Osteocyte (in vitro differentiated cells): ENCODE data around the gene ERI3. TPM values are rescaled to one million over a fixed set of nuclear protein-coding genes. Genes with fewer than 3 reads are reported as not detected.

Experiments
- DNase-seq: peaks from one replicate; pipeline ENCODE4 v3.0.0; 2021; ENCODE audit warnings: mixed read lengths; ENCODE audit not compliant: unreplicated experiment; ENCODE audit errors: extremely low spot score
- H3K27ac Mint-ChIP-seq: one replicate; pipeline ENCODE4 v1.8.0; 2021; ENCODE audit warnings: mild to moderate bottlenecking, mixed read lengths; ENCODE audit not compliant: unreplicated experiment
- H3K27me3 Mint-ChIP-seq: one replicate; pipeline ENCODE4 v1.8.0; 2021; ENCODE audit warnings: mixed read lengths; ENCODE audit not compliant: unreplicated experiment
- H3K36me3 Mint-ChIP-seq: one replicate; pipeline ENCODE4 v1.8.0; 2021; ENCODE audit warnings: mixed read lengths; ENCODE audit not compliant: unreplicated experiment
- H3K4me1 Mint-ChIP-seq: one replicate; pipeline ENCODE4 v1.8.0; 2021; ENCODE audit warnings: mixed read lengths; ENCODE audit not compliant: unreplicated experiment
- H3K4me3 Mint-ChIP-seq: one replicate; pipeline ENCODE4 v1.8.0; 2021; ENCODE audit warnings: mild to moderate bottlenecking, moderate library complexity, mixed read lengths; ENCODE audit not compliant: unreplicated experiment
- H3K9me3 Mint-ChIP-seq: one replicate; pipeline ENCODE4 v1.8.0; 2021; ENCODE audit warnings: mixed read lengths; ENCODE audit not compliant: unreplicated experiment
- CTCF ChIP-seq: fragments of 200-600 bp; sonication (generic); IDR thresholded peaks from 2 replicates; pipeline ENCODE4 v1.5.0; 2021; ENCODE audit warnings: antibody characterized with exemption, mild to moderate bottlenecking, moderate library complexity
- total RNA-seq: library from RNA; stranded (reverse); gene quantifications from 2 replicates; pipeline ENCODE4 v1.2.1, GENCODE V29; 2021

ERI3 gene
- total RNA-seq, 1 donor from 2014 or later = 58.6 TPM

- no peaks in the 10 kb centered on the region for H3K27me3 Mint-ChIP-seq
- no peak for TF ChIP-seq CTCF
- H3K27ac Mint-ChIP-seq = no peak overlapping the region
Observed at GRCh38 chr1:44348061-44348485, 7.0 kb downstream of the ERI3 start.

GRCh38 chr1:44347280-44347679 lies 7.8 kb downstream of the ERI3 start:
- TF ChIP-seq CTCF = no peak
- Mint-ChIP-seq H3K4me1 (no peaks in the 10 kb centered on the region), H3K27me3 (no peaks in the 10 kb centered on the region), H3K36me3 (no peaks in the 10 kb centered on the region), H3K4me3 (no peak overlapping the region), H3K27ac (no peak overlapping the region), H3K9me3 (no peaks in the 10 kb centered on the region)
- no peak for DNase-seq

More at GRCh38 chr1:44348061-44348485, 7.0 kb downstream of the ERI3 start:
- Mint-ChIP-seq H3K4me1 (peaks cover 3% of the 10 kb centered on the region), H3K4me3 (no peak overlapping the region), H3K9me3 (no peaks in the 10 kb centered on the region), H3K36me3 (peaks cover 5% of the 10 kb centered on the region)
- no peak for DNase-seq

- no peak overlapping the region for H3K27ac Mint-ChIP-seq
- DNase-seq = no peak
- no peak for TF ChIP-seq CTCF
- H3K27me3 Mint-ChIP-seq = no peaks in the 10 kb centered on the region
- no peaks in the 10 kb centered on the region for H3K4me1 Mint-ChIP-seq
- H3K9me3 Mint-ChIP-seq = no peaks in the 10 kb centered on the region
- no peaks in the 10 kb centered on the region for H3K36me3 Mint-ChIP-seq
- no peak overlapping the region for H3K4me3 Mint-ChIP-seq
Observed at GRCh38 chr1:44346878-44347277, 8.2 kb downstream of the ERI3 start.

GRCh38 chr1:44346184-44346583 lies 8.9 kb downstream of the ERI3 start:
- no peak overlapping the region for H3K4me3 Mint-ChIP-seq
- no peak for TF ChIP-seq CTCF
- H3K27me3 Mint-ChIP-seq = no peaks in the 10 kb centered on the region
- H3K36me3 Mint-ChIP-seq = no peaks in the 10 kb centered on the region
- no peak for DNase-seq
- no peak overlapping the region for H3K27ac Mint-ChIP-seq
- H3K4me1 Mint-ChIP-seq = no peaks in the 10 kb centered on the region
- H3K9me3 Mint-ChIP-seq = no peaks in the 10 kb centered on the region

- Mint-ChIP-seq H3K4me3 (no peak overlapping the region), H3K36me3 (no peaks in the 10 kb centered on the region), H3K4me1 (no peaks in the 10 kb centered on the region), H3K27me3 (no peaks in the 10 kb centered on the region), H3K9me3 (no peaks in the 10 kb centered on the region), H3K27ac (no peak overlapping the region)
- no peak for DNase-seq
- TF ChIP-seq CTCF = no peak
Observed at GRCh38 chr1:44345187-44345775, 9.8 kb downstream of the ERI3 start.
